Activated T-helper 1 cell treated with Interleukin-2 at 50 U/mL for 16 hours (primary cell): ENCODE data around the gene C1QC.

Source experiments
- DNase-seq: peaks from one replicate; pipeline ENCODE4 v3.0.0-alpha.2; 2020; ENCODE audit warnings: low read depth

The C1QC gene

GRCh38 chr1:22619798-22620197 lies 23.6 kb upstream of the C1QC start:
- DNase-seq = no peak

GRCh38 chr1:22621761-22622160 lies 21.7 kb upstream of the C1QC start:
- DNase-seq = no peak

- no peak for DNase-seq
These were observed 18.0 kb upstream of the C1QC start for GRCh38 chr1:22625262-22625925.

- DNase-seq = no peak
These were observed 16.9 kb upstream of the C1QC start for GRCh38 chr1:22626237-22627157.

DNA sequence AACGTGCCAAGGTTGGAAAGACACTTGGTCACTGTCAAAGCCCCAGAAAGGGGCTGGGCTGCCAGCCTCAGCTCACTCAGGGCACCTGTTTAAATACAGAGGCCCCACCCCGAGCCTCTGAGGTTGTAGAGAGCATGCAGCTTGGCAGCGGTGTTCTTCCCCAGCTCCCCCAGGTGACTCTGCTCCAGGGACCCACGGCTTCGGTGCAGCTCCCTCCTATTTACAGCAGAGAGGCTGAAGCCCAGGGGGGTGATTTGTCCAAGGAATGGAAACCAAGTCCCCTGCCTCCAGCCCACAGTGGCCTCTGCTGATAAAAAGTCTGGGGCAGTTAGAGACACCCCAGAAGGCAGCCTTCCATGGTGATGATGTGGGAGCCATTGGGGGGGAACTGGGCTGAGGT lies 16.1 kb upstream of the C1QC start:
- DNase-seq = no peak

DNA sequence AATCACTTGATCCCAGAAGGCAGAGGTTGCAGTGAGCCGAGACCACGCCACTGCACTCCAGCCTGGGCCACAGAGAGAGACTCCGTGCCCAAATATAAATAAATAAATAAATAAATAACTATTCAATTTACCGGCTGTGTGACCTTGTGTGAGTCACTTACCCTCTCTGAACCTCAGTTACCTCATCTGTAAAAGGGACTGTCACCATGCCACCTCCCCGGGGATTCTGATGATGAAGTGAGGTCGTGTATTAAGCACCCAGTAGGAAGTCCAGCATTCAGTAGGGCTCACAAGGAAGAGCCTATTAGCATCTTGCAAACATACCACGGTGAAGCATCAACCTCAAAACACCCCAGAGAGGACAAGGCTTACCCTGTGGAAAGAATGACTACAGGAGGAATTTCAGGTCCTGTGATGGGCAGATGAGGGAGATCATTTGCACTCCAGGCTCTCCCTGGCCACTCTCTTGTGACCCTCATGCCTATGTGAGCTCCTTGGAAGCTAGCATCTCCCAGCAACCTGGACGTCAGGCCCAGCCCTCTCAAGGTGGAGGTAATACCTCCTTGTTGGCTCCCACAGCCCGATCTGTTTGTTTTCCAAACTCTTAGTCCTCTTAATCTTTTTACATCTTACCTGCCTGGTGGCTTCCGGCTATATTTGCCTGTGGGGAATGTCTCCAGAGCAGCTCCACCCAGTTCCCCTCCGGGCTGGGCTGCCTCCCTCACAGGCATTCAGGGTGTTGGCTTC lies 14.6 kb upstream of the C1QC start:
- DNase-seq = no peak

DNA sequence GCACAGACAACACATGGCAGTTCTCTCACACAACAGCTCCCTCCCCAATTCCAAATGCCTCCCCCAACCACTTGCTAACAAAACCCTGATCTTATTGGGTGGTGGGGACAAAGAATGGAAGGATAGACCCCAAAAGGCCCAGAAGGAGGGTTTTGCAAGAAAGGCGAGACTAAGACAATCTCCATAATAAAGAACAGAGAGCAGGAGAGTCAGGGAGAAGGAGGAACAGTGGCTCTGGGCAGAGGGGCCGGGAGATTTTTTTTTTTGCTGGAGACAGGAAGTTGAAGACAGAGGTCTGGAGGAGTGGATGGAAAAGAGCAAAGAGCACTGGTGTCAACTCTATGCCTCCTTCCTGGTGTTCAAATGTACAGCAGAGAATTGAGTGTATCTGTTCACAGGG lies 13.5 kb upstream of the C1QC start:
- DNase-seq = no peak

DNA sequence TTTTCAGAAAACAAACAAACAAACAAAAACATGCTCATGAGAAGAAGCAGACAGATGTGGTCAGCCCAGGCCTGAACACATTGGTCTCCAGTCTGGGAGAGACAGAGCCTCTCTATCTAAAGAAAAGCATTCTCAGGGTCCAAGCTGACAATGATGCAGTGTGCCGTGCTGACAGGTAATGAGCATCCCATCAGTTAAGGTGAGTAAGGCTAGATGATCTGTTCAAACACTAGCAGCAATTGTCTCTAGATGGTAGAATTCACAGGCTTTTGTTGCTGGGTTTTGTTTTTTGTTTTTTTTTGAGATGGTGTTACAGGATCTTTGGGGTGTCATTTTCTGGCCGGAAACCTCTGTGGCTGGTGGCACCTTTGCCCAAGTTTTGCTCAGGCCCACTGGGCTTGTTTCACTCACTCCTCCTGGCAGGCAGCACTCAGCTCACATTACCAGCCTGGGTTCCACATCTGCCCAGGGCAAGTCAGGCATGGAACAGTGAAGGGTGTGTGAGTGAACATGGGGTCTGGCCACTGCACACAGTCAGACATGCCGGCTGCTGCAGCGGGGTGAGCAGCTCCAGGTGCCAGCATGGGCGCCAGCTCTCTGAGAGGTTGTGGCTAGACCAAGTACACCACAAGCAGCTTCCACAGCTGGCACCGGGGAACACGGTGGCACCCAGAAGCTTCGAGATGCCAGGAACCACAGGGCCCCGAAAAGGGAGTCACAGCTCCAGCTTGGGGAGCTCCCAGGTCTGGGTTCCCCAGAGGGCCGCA lies 9.6 kb upstream of the C1QC start:
- no peak for DNase-seq

- DNase-seq = no peak
These were observed 8.0 kb upstream of the C1QC start for GRCh38 chr1:22635436-22635835.

DNA sequence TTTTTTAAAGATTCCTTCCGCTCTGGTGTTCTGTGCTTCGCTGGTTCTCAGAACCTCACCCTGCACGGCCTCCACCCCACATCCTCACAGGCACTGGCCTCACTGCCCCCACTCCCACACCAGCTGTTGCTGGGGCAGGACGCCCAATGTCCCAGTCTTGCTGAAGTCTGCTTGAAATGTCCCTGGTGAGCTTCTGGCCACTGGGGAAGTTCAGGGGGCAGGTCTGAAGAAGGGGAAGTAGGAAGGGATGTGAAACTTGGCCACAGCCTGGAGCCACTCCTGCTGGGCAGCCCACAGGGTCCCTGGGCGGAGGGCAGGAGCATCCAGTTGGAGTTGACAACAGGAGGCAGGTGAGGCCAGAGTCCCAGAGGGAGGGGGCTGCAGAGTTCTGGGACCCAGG lies 7.1 kb upstream of the C1QC start, which contains the start of gene C1QA:
TSS of gene C1QA (plus strand) at position 276 of the 400 bp plus-strand sequence. CDS start 989 bp downstream, outside the sequence.
- no peak for DNase-seq

GRCh38 chr1:22636927-22637326 lies 6.5 kb upstream of the C1QC start:
- DNase-seq = no peak

- no peak for DNase-seq
These were observed 5.5 kb upstream of the C1QC start for GRCh38 chr1:22637907-22638445.

GRCh38 chr1:22638476-22639234 lies 4.8 kb upstream of the C1QC start:
- DNase-seq = no peak

DNA sequence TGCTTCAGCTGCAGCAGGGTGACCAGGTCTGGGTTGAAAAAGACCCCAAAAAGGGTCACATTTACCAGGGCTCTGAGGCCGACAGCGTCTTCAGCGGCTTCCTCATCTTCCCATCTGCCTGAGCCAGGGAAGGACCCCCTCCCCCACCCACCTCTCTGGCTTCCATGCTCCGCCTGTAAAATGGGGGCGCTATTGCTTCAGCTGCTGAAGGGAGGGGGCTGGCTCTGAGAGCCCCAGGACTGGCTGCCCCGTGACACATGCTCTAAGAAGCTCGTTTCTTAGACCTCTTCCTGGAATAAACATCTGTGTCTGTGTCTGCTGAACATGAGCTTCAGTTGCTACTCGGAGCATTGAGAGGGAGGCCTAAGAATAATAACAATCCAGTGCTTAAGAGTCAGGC lies 4.1 kb upstream of the C1QC start:
- no peak for DNase-seq

DNA sequence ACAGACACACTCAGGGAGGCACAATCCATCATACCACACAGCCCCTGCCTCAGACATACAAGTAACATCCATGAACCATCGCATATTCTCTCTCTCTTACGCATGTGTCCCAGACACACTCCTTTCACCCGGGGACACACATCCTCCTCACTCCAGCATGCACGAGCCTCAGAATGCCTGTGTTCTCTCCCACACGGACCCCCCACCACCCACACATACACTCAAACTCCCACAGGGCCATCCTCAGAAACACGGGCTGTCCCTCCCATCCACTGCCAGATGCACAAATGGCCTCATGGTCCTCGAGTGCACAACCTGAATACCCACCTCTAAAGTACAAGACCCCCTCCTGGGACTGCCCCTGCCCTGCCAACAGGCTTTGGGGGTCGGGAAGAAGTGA lies 2.2 kb upstream of the C1QC start:
- no peak for DNase-seq

- peak; percentile 40 for DNase-seq
These were observed 1.4 kb upstream of the C1QC start for GRCh38 chr1:22641906-22642636.

DNA sequence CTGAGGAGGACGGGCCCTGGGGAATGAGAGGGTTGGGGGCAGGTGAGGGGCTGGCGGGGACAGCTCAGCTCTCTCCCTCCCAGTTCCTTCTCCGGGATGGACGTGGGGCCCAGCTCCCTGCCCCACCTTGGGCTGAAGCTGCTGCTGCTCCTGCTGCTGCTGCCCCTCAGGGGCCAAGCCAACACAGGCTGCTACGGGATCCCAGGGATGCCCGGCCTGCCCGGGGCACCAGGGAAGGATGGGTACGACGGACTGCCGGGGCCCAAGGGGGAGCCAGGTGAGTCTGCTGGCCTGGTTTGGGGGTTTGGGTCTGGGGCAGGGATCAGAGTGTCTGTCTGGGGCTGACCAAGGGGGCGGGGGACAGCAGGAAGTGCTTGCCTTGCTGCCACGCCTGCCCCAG lies 495 bp downstream of the C1QC start:
- no peak for DNase-seq

DNA sequence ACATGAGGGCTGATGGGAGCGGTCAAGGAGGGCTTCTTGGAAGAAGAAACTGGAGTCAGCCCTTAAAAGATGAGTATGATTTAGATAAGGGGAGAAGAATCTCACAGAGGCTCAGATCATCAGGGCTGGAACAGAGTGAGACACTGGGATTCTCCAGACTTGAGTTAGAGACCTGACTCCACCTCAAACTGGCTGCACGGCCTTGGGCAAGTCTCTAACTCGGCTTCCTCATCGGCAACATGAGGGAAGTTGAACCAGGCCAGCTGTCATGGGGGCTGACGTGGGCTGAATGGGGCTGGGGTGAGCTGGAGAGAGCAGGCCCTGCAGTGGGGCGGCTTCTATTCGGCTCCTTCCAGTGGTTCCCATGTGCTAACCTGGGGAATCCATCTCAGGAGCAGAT lies 2.5 kb downstream of the C1QC start:
- DNase-seq = no peak

DNA sequence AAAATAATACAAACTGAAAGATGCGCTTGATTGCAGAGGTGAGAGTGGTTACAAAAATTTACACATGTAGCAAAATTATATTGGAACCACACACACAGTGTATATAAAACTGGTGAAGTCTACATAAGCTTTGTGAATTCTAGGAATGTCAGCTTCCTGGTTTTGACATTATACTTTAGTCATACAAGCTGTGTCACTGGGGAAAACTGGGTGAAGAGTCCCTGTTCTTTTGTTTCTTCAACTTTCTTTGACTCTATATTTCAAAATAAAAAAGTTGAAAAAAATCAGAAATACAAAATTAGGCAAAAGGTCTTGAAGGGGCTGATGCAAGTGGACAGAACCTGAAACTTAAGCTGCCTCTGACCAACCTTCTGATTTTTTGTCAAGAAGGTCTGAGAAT lies 3.0 kb downstream of the C1QC start:
- DNase-seq = no peak

- DNase-seq = no peak
These were observed 6.8 kb downstream of the C1QC start for GRCh38 chr1:22650089-22650693.
